ENCODE data around the gene IL12RB1.

Gene IL12RB1

DNA sequence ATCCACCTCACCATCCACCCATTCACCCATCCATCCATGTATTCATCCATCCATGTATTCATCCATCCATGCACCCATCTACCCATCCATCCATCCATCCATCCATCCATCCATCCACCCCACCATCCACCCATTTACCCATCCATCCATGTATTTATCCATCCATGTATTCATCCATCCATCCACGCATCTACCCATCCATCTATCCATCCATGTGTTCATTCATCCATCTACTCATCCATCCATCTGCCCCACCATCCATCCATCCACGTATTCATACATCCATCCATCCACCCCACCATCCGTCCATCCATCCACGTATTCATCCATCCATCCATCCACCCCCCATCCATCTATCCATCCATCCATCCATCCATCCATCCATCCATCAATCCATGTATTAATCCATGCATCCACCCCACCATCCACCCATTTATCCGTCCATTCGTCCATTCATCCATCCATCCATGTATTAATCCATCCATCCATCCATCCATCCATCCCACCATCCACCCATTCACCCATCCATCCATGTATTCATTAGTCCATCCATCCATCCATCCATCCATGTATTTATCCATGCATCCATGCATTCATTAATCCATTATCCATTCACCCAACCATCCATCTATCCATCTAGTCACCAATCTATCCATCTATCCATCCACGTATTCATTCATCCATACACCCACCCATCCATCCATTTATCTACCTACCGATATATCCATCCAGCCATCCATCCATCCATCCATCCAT is 2.6 kb downstream of the IL12RB1 start:
- Histone ChIP-seq H3K36me3 (ENCODE audit: control insufficient read depth in 1 of 2, insufficient read depth in 2 of 2, low read length in 2 of 2) (no peaks in the 10 kb centered on the region), H3K9me3 (ENCODE audit: control insufficient read depth in 1 of 2, low read length in 2 of 2) (no peaks in the 10 kb centered on the region), H3K27ac (ENCODE audit: low read length) (no peak overlapping the region), H3K4me1 (ENCODE audit: control insufficient read depth in 1 of 2, insufficient read depth in 2 of 2, low read length in 2 of 2) (no peaks in the 10 kb centered on the region), H3K4me3 (ENCODE audit: low read depth in 1 of 2, low read length in 2 of 2) (no peak overlapping the region), H3K27me3 (ENCODE audit: low read depth, low read length) (no peaks in the 10 kb centered on the region)

DNA sequence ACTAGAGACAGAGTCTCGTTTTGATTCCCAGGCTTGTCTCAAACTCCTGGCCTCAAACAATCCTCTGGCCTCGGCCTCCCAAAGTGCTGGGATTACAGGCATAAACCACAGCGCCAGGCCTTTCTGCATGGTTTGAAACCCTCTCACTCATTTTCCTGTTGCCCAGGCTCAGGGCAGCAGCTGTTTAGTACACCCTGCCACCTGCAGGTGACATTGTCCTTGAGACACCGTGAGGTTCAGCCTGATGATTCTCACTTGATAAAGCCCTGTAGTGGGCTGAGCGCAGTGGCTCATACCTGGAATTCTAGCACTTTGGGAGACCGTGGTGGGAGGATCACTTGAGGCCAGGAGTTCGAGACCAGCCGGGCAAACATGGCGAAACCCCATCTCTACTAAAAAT is 12.5 kb downstream of the IL12RB1 start:
- Histone ChIP-seq H3K36me3 (ENCODE audit: control insufficient read depth in 1 of 2, insufficient read depth in 2 of 2, low read length in 2 of 2) (no peaks in the 10 kb centered on the region), H3K4me1 (ENCODE audit: control insufficient read depth in 1 of 2, insufficient read depth in 2 of 2, low read length in 2 of 2) (no peaks in the 10 kb centered on the region), H3K4me3 (ENCODE audit: low read depth in 1 of 2, low read length in 2 of 2) (no peak overlapping the region), H3K9me3 (ENCODE audit: control insufficient read depth in 1 of 2, low read length in 2 of 2) (no peaks in the 10 kb centered on the region), H3K27ac (ENCODE audit: low read length) (no peak overlapping the region), H3K27me3 (ENCODE audit: low read depth, low read length) (no peaks in the 10 kb centered on the region)

DNA sequence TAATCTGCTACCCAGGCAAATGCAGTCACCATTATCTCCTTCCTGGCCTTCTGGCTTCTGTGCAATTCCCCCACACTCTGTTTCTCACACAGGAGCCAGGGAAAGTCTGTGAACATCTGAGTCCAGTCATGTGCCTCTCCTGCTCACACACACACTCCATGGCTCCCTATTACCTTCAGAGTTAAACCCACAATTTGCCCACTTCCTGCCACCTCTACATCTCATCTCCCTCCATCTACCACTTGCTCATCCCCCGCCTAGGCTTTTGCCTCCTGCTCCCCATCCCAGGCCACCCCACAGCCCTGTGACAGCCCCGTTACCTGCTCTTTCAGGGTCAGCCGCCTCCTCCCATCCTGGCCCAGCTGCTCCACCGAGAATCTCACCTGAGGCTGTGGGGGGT is 13.5 kb downstream of the IL12RB1 start:
- H3K4me3 ChIP-seq (ENCODE audit: low read depth in 1 of 2, low read length in 2 of 2): no peak overlapping the region
- no peaks in the 10 kb centered on the region for H3K4me1 ChIP-seq (ENCODE audit: control insufficient read depth in 1 of 2, insufficient read depth in 2 of 2, low read length in 2 of 2)
- no peaks in the 10 kb centered on the region for H3K9me3 ChIP-seq (ENCODE audit: control insufficient read depth in 1 of 2, low read length in 2 of 2)
- no peaks in the 10 kb centered on the region for H3K36me3 ChIP-seq (ENCODE audit: control insufficient read depth in 1 of 2, insufficient read depth in 2 of 2, low read length in 2 of 2)
- no peaks in the 10 kb centered on the region for H3K27me3 ChIP-seq (ENCODE audit: low read depth, low read length)
- no peak overlapping the region for H3K27ac ChIP-seq (ENCODE audit: low read length)

DNA sequence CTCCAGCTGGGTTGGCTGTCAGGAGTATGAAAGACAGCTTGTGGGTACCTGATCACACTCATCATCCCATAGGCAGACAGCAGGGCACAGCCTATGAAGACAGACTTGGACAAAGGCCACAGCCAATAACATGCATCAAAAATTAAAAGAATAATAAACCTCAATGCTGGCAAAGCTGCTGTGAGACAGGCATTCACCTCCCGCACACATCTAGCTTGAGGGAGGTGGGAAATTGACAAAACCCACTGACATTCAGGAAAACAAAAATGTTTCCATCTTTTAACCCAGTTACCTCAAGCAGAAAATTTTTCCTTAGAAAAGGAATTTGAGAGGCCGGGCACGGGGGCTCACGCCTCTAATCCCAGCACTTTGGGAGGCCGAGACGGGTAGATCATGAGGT is 14.4 kb downstream of the IL12RB1 start:
- Histone ChIP-seq H3K4me1 (ENCODE audit: control insufficient read depth in 1 of 2, insufficient read depth in 2 of 2, low read length in 2 of 2) (no peaks in the 10 kb centered on the region), H3K27me3 (ENCODE audit: low read depth, low read length) (no peaks in the 10 kb centered on the region), H3K36me3 (ENCODE audit: control insufficient read depth in 1 of 2, insufficient read depth in 2 of 2, low read length in 2 of 2) (no peaks in the 10 kb centered on the region), H3K9me3 (ENCODE audit: control insufficient read depth in 1 of 2, low read length in 2 of 2) (no peaks in the 10 kb centered on the region), H3K27ac (ENCODE audit: low read length) (no peak overlapping the region), H3K4me3 (ENCODE audit: low read depth in 1 of 2, low read length in 2 of 2) (no peak overlapping the region)

GRCh38 chr19:18070181-18070580 is 16.6 kb downstream of the IL12RB1 start:
- Histone ChIP-seq H3K36me3 (ENCODE audit: control insufficient read depth in 1 of 2, insufficient read depth in 2 of 2, low read length in 2 of 2) (no peaks in the 10 kb centered on the region), H3K4me3 (ENCODE audit: low read depth in 1 of 2, low read length in 2 of 2) (no peak overlapping the region), H3K4me1 (ENCODE audit: control insufficient read depth in 1 of 2, insufficient read depth in 2 of 2, low read length in 2 of 2) (no peaks in the 10 kb centered on the region), H3K9me3 (ENCODE audit: control insufficient read depth in 1 of 2, low read length in 2 of 2) (no peaks in the 10 kb centered on the region), H3K27ac (ENCODE audit: low read length) (no peak overlapping the region), H3K27me3 (ENCODE audit: low read depth, low read length) (no peaks in the 10 kb centered on the region)

GRCh38 chr19:18069383-18069782 is 17.4 kb downstream of the IL12RB1 start:
- no peaks in the 10 kb centered on the region for H3K4me1 ChIP-seq (ENCODE audit: control insufficient read depth in 1 of 2, insufficient read depth in 2 of 2, low read length in 2 of 2)
- no peaks in the 10 kb centered on the region for H3K9me3 ChIP-seq (ENCODE audit: control insufficient read depth in 1 of 2, low read length in 2 of 2)
- no peak overlapping the region for H3K4me3 ChIP-seq (ENCODE audit: low read depth in 1 of 2, low read length in 2 of 2)
- no peaks in the 10 kb centered on the region for H3K36me3 ChIP-seq (ENCODE audit: control insufficient read depth in 1 of 2, insufficient read depth in 2 of 2, low read length in 2 of 2)
- H3K27ac ChIP-seq (ENCODE audit: low read length): no peak overlapping the region
- no peaks in the 10 kb centered on the region for H3K27me3 ChIP-seq (ENCODE audit: low read depth, low read length)

- no peak overlapping the region for H3K4me3 ChIP-seq (ENCODE audit: low read depth in 1 of 2, low read length in 2 of 2)
- no peaks in the 10 kb centered on the region for H3K27me3 ChIP-seq (ENCODE audit: low read depth, low read length)
- no peaks in the 10 kb centered on the region for H3K9me3 ChIP-seq (ENCODE audit: control insufficient read depth in 1 of 2, low read length in 2 of 2)
- H3K36me3 ChIP-seq (ENCODE audit: control insufficient read depth in 1 of 2, insufficient read depth in 2 of 2, low read length in 2 of 2): no peaks in the 10 kb centered on the region
- no peaks in the 10 kb centered on the region for H3K4me1 ChIP-seq (ENCODE audit: control insufficient read depth in 1 of 2, insufficient read depth in 2 of 2, low read length in 2 of 2)
- no peak overlapping the region for H3K27ac ChIP-seq (ENCODE audit: low read length)
Measured at GRCh38 chr19:18068395-18068794, 18.3 kb downstream of the IL12RB1 start.

- no peaks in the 10 kb centered on the region for H3K27me3 ChIP-seq (ENCODE audit: low read depth, low read length)
- H3K36me3 ChIP-seq (ENCODE audit: control insufficient read depth in 1 of 2, insufficient read depth in 2 of 2, low read length in 2 of 2): no peaks in the 10 kb centered on the region
- no peak overlapping the region for H3K27ac ChIP-seq (ENCODE audit: low read length)
Measured at GRCh38 chr19:18065173-18065495, 21.6 kb downstream of the IL12RB1 start.

GRCh38 chr19:18063463-18063862 is 23.3 kb downstream of the IL12RB1 start:
- H3K9me3 ChIP-seq (ENCODE audit: control insufficient read depth in 1 of 2, low read length in 2 of 2): no peaks in the 10 kb centered on the region
- no peaks in the 10 kb centered on the region for H3K36me3 ChIP-seq (ENCODE audit: control insufficient read depth in 1 of 2, insufficient read depth in 2 of 2, low read length in 2 of 2)
- no peaks in the 10 kb centered on the region for H3K27me3 ChIP-seq (ENCODE audit: low read depth, low read length)
- no peak overlapping the region for H3K4me3 ChIP-seq (ENCODE audit: low read depth in 1 of 2, low read length in 2 of 2)
- no peak overlapping the region for H3K27ac ChIP-seq (ENCODE audit: low read length)
- peaks cover 0 to 4% of the 10 kb centered on the region in 2 donors for H3K4me1 ChIP-seq (ENCODE audit: control insufficient read depth in 1 of 2, insufficient read depth in 2 of 2, low read length in 2 of 2)

More at GRCh38 chr19:18065173-18065495, 21.6 kb downstream of the IL12RB1 start:
- no peak overlapping the region for H3K4me3 ChIP-seq (ENCODE audit: low read depth in 1 of 2, low read length in 2 of 2)
- no peaks in the 10 kb centered on the region for H3K9me3 ChIP-seq (ENCODE audit: control insufficient read depth in 1 of 2, low read length in 2 of 2)
- H3K4me1 ChIP-seq (ENCODE audit: control insufficient read depth in 1 of 2, insufficient read depth in 2 of 2, low read length in 2 of 2): no peaks in the 10 kb centered on the region

DNA sequence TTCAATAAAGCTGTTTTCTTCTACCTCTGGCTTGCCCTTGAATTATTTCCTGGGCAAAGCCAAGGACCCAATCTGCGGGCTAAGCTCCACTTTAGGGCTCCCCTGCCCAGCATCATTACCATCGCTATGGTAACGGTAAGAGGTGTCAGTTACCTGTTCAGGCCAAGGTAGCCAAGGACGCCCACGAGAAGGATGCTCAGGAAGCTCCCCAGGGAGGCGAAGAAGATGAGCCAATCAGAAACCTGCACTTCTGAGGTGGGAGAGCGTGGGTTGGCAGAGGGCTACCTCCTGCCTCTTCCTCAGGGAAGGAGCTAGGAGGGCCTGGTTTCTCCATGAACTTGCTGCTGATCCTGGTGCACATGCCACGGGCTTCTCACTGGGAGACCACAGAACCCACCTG is 24.7 kb downstream of the IL12RB1 start:
- Histone ChIP-seq H3K4me1 (ENCODE audit: control insufficient read depth in 1 of 2, insufficient read depth in 2 of 2, low read length in 2 of 2) (peaks cover 3 to 11% of the 10 kb centered on the region in 2 donors), H3K9me3 (ENCODE audit: control insufficient read depth in 1 of 2, low read length in 2 of 2) (no peaks in the 10 kb centered on the region), H3K27ac (ENCODE audit: low read length) (no peak overlapping the region), H3K27me3 (ENCODE audit: low read depth, low read length) (no peaks in the 10 kb centered on the region), H3K4me3 (ENCODE audit: low read depth in 1 of 2, low read length in 2 of 2) (no peak overlapping the region), H3K36me3 (ENCODE audit: control insufficient read depth in 1 of 2, insufficient read depth in 2 of 2, low read length in 2 of 2) (no peaks in the 10 kb centered on the region)

DNA sequence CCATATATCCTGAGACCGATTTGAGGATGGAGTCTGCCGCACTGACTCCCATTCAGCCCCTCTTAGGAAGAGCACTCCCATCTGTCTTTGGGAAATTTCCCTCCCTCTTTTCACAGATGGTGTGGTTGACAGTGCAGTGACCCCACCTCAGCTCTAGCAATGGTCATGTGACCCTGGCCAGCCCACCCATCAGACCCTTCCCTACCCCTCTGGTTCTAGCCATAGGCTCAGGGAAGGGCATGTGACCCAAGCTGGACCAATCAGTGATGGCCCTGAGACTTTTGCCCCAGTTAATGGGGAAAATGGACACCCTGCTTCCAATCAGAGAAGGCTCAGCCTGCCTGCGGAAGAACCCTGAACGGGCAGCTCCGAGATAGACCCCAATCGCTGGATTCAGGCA is 26.3 kb downstream of the IL12RB1 start:
- Histone ChIP-seq H3K27ac (ENCODE audit: low read length) (no peak overlapping the region), H3K36me3 (ENCODE audit: control insufficient read depth in 1 of 2, insufficient read depth in 2 of 2, low read length in 2 of 2) (no peaks in the 10 kb centered on the region), H3K4me3 (ENCODE audit: low read depth in 1 of 2, low read length in 2 of 2) (no peak overlapping the region), H3K4me1 (ENCODE audit: control insufficient read depth in 1 of 2, insufficient read depth in 2 of 2, low read length in 2 of 2) (peaks cover 3 to 11% of the 10 kb centered on the region in 2 donors), H3K9me3 (ENCODE audit: control insufficient read depth in 1 of 2, low read length in 2 of 2) (no peaks in the 10 kb centered on the region), H3K27me3 (ENCODE audit: low read depth, low read length) (no peaks in the 10 kb centered on the region)

DNA sequence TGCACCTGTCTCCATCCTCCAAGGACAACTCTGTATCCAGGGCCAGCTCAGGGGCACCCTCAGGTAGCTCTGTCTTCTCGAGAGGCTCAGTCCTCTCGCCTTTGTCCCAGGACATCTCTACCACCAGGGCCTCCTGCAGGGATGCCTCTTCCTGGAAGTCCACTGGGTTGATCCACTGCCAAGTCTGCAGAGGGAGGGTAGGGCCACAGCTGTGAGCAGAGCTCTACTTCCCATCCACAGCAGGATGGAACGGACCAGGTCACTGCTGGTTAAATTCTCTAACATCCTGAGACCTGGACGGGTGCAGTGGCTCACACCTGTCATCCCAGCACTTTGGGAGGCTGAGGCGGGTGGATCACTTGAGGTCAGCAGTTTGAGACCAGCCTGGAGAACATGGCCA is 26.8 kb downstream of the IL12RB1 start:
- H3K9me3 ChIP-seq (ENCODE audit: control insufficient read depth in 1 of 2, low read length in 2 of 2): no peaks in the 10 kb centered on the region
- H3K4me3 ChIP-seq (ENCODE audit: low read depth in 1 of 2, low read length in 2 of 2): no peak overlapping the region
- peaks cover 3 to 11% of the 10 kb centered on the region in 2 donors for H3K4me1 ChIP-seq (ENCODE audit: control insufficient read depth in 1 of 2, insufficient read depth in 2 of 2, low read length in 2 of 2)
- no peaks in the 10 kb centered on the region for H3K36me3 ChIP-seq (ENCODE audit: control insufficient read depth in 1 of 2, insufficient read depth in 2 of 2, low read length in 2 of 2)
- H3K27me3 ChIP-seq (ENCODE audit: low read depth, low read length): no peaks in the 10 kb centered on the region
- no peak overlapping the region for H3K27ac ChIP-seq (ENCODE audit: low read length)

Data from muscle layer of duodenum (tissue), 2 donors.